CD4-positive, alpha-beta T cell treated with Interleukin-6 at 100 ng/mL for 8 hours (primary cell): ENCODE results near the gene MYCBP2.
"Not testable (repeated sequence)": the region's sequence is repeated elsewhere in the genome, so short reads cannot be mapped to it uniquely, and the experiment has no call there.

Experiments used
- DNase-seq: peaks from one replicate; pipeline ENCODE4 v3.0.0-alpha.2; 2020; ENCODE audit warnings: mixed read lengths, low spot score

The MYCBP2 gene

GRCh38 chr13:77198995-77199394 is 127.9 kb downstream of the MYCBP2 start:
- DNase-seq = not testable (repeated sequence)

- no peak for DNase-seq
Observed at GRCh38 chr13:77196052-77196618, 130.8 kb downstream of the MYCBP2 start.

GRCh38 chr13:77190349-77190958 is 136.4 kb downstream of the MYCBP2 start:
- no peak for DNase-seq

GRCh38 chr13:77185721-77186120 is 141.2 kb downstream of the MYCBP2 start:
- no peak for DNase-seq

GRCh38 chr13:77184455-77184854 is 142.4 kb downstream of the MYCBP2 start:
- DNase-seq = no peak

GRCh38 chr13:77180011-77180410 is 146.9 kb downstream of the MYCBP2 start:
- DNase-seq = no peak

- DNase-seq = no peak
Observed at GRCh38 chr13:77177646-77178045, 149.2 kb downstream of the MYCBP2 start.

- no peak for DNase-seq
Observed at GRCh38 chr13:77176350-77176749, 150.5 kb downstream of the MYCBP2 start.

- no peak for DNase-seq
Observed at GRCh38 chr13:77172650-77173049, 154.2 kb downstream of the MYCBP2 start.

GRCh38 chr13:77171451-77171850 is 155.4 kb downstream of the MYCBP2 start:
- DNase-seq = no peak

- DNase-seq = no peak
Observed at GRCh38 chr13:77168237-77168636, 158.7 kb downstream of the MYCBP2 start.

GRCh38 chr13:77150651-77151050 is 176.2 kb downstream of the MYCBP2 start:
- DNase-seq = no peak

- DNase-seq = no peak
Observed at GRCh38 chr13:77143431-77143830, 183.5 kb downstream of the MYCBP2 start.

- DNase-seq = no peak
Observed at GRCh38 chr13:77139306-77139705, 187.6 kb downstream of the MYCBP2 start.

- no peak for DNase-seq
Observed at GRCh38 chr13:77138813-77139212, 188.1 kb downstream of the MYCBP2 start.

GRCh38 chr13:77136902-77137420 is 189.9 kb downstream of the MYCBP2 start:
- DNase-seq = no peak

GRCh38 chr13:77124423-77124822 is 202.5 kb downstream of the MYCBP2 start:
- DNase-seq = no peak

- no peak for DNase-seq
Observed at GRCh38 chr13:77118134-77118533, 208.8 kb downstream of the MYCBP2 start.

- no peak for DNase-seq
Observed at GRCh38 chr13:77114271-77114670, 212.6 kb downstream of the MYCBP2 start.

- DNase-seq = no peak
Observed at GRCh38 chr13:77113496-77113895, 213.4 kb downstream of the MYCBP2 start.

- DNase-seq = no peak
Observed at GRCh38 chr13:77105051-77105450, 221.8 kb downstream of the MYCBP2 start.

GRCh38 chr13:77099415-77099814 is 227.5 kb downstream of the MYCBP2 start:
- DNase-seq = no peak

GRCh38 chr13:77095288-77095687 is 231.6 kb downstream of the MYCBP2 start:
- DNase-seq = no peak

- DNase-seq = no peak
Observed at GRCh38 chr13:77094773-77095172, 232.1 kb downstream of the MYCBP2 start.
